GM19023 (cell line): ENCODE results near the gene SLC35D2.
"Not testable (repeated sequence)": the region's sequence is repeated elsewhere in the genome, so short reads cannot be mapped to it uniquely, and the experiment has no call there.

Experiments
- ATAC-seq: cut with Tn5 transposase; IDR thresholded peaks from one replicate; pipeline ENCODE4 v1.9.1; 2021; ENCODE audit warnings: mild to moderate bottlenecking, moderate library complexity; ENCODE audit not compliant: unreplicated experiment

The SLC35D2 gene

GRCh38 chr9:96318921-96319565 lies 64.5 kb downstream of the SLC35D2 start:
- no peak for ATAC-seq

DNA sequence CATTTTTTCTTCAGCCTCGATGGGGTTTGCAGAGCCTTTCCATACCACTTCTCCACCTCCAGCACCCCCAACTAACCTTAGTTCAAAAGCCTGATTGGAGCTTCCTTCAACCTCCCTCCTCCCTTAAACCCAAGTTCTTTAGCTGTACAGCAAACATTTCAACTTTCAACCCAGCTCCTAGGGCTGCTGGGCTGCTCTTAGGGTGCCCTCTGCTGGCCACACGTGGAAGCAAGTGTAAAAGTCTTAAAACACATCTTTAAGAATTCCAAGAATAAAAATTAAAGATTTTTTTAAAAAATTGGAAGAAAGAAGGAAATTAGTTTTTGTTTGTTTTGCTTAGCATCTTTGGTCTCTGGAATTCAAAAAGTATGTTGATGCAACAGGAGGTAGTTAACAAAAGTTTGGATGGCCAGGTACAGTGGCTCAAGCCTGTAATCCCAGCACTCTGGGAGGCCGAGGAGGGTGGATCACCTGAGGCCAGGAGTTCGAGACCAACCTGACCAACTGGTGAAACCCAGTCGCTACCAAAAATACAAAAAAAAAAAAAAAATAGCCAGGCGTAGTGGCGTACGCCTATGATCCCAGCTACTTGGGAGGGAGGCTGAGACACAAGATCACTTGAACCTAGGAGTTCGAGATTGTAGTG lies 66.1 kb downstream of the SLC35D2 start:
- ATAC-seq = no peak

DNA sequence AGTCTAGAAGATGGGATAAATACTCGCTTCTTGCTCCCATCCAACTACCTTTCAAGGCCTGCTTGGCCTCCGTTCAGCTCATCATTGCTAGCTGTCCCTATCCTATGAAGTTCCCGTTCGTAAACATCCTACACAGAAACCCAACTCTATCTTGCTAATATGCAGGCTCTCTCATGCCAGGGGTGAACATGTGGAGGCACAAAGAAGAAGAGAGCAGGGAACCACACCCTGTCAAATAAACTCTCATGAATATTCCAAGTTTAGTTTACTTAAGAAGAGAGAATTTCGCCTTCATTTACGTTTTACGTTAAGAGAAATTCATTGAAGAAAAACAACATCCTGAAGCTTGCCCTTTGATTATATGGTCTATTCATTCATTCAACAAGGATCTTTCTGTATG lies 73.7 kb downstream of the SLC35D2 start:
- no peak for ATAC-seq

DNA sequence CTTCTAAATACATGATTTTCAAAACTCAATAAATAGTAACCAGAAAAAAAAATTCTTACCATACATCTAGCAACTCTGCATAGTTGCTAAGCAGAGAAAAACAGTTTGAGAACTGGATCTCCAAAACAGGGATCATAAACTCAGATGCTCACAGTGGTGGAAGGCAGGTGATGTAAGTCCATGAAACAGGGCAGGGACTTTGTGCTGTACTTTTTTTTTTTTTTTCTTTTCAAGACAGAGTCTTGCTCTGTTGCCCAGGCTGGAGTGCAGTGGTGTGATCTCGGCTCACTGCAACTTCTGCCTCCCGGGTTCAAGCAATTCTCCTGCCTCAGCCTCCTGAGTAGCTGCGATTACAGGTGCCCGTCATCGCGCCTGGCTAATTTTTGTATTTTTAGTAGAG lies 76.6 kb downstream of the SLC35D2 start:
- not testable (repeated sequence) for ATAC-seq

- ATAC-seq = no peak
Measured at GRCh38 chr9:96305171-96305570, 78.3 kb downstream of the SLC35D2 start.

GRCh38 chr9:96304230-96304629 lies 79.3 kb downstream of the SLC35D2 start:
- ATAC-seq = no peak

DNA sequence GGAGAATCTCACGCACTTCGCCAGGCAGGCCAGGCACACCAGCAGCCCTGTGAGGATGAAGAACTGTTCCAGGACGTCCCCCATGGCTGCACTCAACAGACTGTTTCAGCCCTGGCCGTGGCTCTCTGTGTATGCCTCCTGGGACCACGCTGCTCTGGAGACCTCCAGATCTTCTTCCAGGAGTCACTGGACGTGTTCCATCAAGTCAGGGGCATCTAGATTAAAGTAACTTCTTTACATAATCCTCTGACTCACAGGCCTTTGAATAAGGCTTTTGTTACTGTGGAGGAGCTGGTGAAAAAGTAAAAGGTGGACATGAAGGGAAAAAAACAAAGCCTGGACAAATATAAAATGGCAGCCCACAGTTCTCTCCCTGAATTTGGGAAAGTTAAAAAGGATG lies 81.5 kb downstream of the SLC35D2 start, which contains the start of gene HSD17B3:
TSS of gene HSD17B3 (minus strand) at position 156 of the 400 bp plus-strand sequence. CDS start at position 84, 72 bp downstream.
- ATAC-seq = no peak

GRCh38 chr9:96299823-96300222 lies 83.7 kb downstream of the SLC35D2 start:
- no peak for ATAC-seq

DNA sequence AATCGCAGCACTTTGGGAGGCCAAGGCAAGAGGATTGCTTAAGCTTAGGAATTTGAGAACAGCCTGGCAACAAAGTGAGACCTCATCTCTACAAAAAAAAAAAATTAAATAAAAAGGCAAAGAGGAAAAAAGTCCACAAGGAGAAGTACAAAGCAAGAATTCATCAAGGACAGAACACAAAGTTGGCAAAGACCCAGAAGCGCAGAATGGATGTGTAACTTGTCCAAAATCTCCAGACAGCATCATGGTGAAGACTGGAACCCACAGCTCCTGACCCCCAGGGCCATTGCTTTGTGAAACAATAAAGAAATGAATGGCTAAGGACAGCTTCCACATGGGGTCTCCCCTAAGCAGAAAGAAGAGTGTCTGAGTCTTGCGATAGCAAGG lies 89.4 kb downstream of the SLC35D2 start:
- ATAC-seq = no peak

DNA sequence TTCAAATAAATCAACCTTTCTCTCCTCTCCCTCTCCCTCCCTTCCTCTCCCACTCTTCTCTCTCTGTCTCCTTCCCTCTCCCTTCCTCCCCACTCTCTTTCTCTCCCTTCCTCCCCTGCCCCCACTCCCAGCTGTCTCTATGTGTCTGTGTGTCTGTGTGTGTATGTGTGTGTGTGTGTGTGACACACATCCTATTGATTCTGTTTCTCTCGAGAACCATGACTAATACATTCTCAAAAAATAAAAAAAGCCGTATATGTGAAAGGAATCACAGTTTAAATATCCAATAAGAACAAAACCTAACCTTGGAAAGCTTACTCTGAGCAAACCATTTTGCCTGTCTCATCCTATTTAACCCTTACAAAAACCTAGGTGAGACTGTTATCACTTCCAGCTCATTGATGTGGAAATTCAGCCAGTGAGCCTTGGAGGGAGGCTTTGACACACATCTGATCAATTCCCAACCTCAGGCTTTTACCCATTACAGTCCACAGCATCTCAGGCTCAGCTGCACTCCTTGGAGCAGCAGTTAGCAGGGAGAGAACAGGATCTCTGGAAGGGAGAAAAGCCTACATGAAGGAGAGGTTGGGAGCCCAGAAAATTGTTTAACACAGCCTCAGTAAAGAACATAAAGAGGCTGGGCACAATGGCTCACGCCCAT lies 89.9 kb downstream of the SLC35D2 start:
- ATAC-seq = no peak

- ATAC-seq = no peak
Measured at GRCh38 chr9:96289392-96289791, 94.1 kb downstream of the SLC35D2 start.

DNA sequence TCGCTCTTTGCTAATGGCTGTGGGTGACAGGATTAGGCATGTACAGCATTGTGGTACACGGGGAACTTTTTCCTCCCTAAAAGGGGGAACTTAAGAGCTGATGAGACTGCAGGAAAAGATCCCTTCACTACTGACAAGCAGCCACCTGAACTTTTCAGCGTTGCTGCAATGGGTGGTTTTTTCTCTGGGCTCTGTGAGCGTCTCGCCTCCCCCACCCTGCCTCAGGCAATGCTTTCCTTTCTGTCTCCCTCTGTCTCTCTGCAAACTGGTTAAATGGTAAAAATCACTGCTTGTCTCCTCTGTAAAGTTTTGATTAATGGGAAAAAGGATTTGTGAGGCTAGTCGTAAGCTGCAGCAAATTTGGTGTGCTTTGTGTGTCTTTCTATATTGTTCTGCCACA lies 101.9 kb downstream of the SLC35D2 start:
- no peak for ATAC-seq

- no peak for ATAC-seq
Measured at GRCh38 chr9:96279932-96280331, 103.6 kb downstream of the SLC35D2 start.

DNA sequence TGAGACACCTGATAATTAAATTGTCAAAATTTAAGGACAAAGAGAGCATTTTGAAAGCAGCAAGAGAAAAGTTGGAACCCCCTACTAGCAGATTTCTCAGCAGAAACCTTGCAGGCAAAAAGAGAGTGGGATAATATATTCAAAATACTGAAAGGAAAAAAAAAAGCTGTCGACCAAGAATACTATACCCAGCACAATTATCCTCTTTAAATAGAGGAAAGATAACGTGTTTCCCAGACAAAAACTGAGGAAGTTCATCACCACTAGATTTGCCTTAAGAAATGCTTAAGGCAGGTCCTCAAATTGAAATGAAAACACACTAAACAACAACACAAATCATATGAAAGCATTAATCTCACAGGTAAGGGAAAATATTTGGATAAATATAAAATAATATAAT lies 108.6 kb downstream of the SLC35D2 start:
- no peak for ATAC-seq
